Measurements from ENCODE around the gene MOXD1. TPM values are rescaled to one million over a fixed set of nuclear protein-coding genes. Genes with fewer than 3 reads are reported as not detected.

The MOXD1 gene
- total RNA-seq, 2 experiments from 2014 or later: not detected

DNA sequence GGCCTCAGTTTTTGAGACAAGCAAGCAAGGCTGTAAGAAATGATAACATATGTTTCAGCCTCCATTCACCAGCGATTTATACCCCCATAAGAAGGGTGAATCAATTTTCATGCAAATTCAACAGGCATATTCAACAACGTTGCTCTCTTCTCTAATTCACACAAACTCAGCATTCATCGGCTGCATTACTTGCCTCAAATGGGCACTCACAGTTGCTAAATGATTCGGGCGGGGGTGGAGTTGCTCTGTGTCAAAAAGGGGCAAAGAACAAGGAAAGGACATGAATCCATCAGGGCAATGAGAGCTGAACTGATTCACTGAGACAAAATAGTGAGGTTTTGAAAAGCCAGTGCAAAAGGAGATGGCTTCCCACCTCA, 9.0 kb downstream of the MOXD1 start:
- ChIA-PET POLR2A (no interaction called here), CTCF (interaction anchor here (1.7 kb wide), 1 partner anchor 112 kb away, joined by 9 read pairs; no protein-coding TSS in a partner anchor)
- peaks cover 14% of the 10 kb centered on the region for H3K9me3 Mint-ChIP-seq (ENCODE audit: insufficient read depth)
- peaks cover 17% of the 10 kb centered on the region for H3K27me3 Mint-ChIP-seq (ENCODE audit: low read depth)
- H3K4me1 Mint-ChIP-seq (ENCODE audit: low read depth): no peaks in the 10 kb centered on the region
- ATAC-seq: no peak
- H3K27ac Mint-ChIP-seq: no peak overlapping the region
- no peak overlapping the region for H3K4me3 Mint-ChIP-seq
- no peaks in the 10 kb centered on the region for H3K36me3 Mint-ChIP-seq (ENCODE audit: low read depth)
- no peak for DNase-seq

- Mint-ChIP-seq H3K27ac (no peak overlapping the region), H3K36me3 (ENCODE audit: low read depth) (no peaks in the 10 kb centered on the region), H3K4me1 (ENCODE audit: low read depth) (no peaks in the 10 kb centered on the region), H3K4me3 (no peak overlapping the region), H3K27me3 (ENCODE audit: low read depth) (peaks cover 17% of the 10 kb centered on the region), H3K9me3 (ENCODE audit: insufficient read depth) (peaks cover 14% of the 10 kb centered on the region)
- DNase-seq: no peak
- POLR2A ChIA-PET: no interaction called here
- CTCF ChIA-PET: interaction anchor here (1.7 to 2.3 kb wide), 2 partner anchors 112 kb away, joined by 9 to 17 read pairs; no protein-coding TSS in a partner anchor
- ATAC-seq: no peak
Measured at GRCh38 chr6:132391391-132392269, 9.6 kb downstream of the MOXD1 start.

DNA sequence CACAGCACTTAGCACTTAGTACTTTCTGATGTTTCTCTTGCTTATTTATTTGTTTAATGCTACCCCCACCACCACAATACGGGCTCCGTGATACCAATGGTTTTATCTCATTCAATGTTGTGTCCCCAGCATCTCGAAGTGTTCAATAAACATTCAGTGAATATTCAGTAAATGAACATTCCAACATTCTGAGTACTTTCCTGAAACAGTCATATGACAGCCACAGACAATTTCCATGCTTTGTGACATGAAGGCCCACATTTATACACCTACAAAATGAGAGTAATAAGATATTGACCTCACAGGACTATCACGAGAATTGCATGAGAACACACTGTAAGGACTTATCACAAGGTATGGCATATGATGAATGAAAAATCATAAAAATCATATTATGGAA, 10.8 kb downstream of the MOXD1 start:
- ChIA-PET CTCF (interaction anchor here (2.3 kb wide), 1 partner anchor 111 kb away, joined by 17 read pairs; no protein-coding TSS in a partner anchor), POLR2A (no interaction called here)
- Mint-ChIP-seq H3K36me3 (ENCODE audit: low read depth) (no peaks in the 10 kb centered on the region), H3K4me1 (ENCODE audit: low read depth) (no peaks in the 10 kb centered on the region), H3K27ac (no peak overlapping the region), H3K9me3 (ENCODE audit: insufficient read depth) (peaks cover 13% of the 10 kb centered on the region), H3K27me3 (ENCODE audit: low read depth) (peaks cover 11% of the 10 kb centered on the region), H3K4me3 (no peak overlapping the region)
- DNase-seq (no peak), ATAC-seq (no peak)

DNA sequence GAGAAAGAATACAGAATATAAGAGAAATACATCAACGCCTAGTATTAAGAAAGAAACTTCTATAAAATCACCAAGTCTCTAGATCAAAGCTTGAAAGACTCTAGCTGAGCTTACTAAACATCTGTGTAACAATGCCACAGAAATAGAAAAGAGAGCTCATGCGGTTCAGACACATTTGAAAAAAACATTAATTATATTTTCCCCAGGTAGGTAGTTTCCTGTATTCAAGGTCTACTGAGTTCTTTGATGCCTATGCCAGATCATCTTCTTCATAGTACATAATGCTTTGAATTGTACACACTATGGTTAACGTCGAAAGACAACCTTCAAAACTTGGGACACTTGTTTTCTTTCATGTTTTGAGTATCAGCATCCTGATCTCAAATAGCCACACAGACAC, 11.3 kb downstream of the MOXD1 start:
- no peak for ATAC-seq
- H3K4me1 Mint-ChIP-seq (ENCODE audit: low read depth): no peaks in the 10 kb centered on the region
- H3K27me3 Mint-ChIP-seq (ENCODE audit: low read depth): peaks cover 10% of the 10 kb centered on the region
- ChIA-PET POLR2A (no interaction called here), CTCF (interaction anchor here (2.3 kb wide), 1 partner anchor 110 kb away, joined by 17 read pairs; no protein-coding TSS in a partner anchor)
- H3K27ac Mint-ChIP-seq: no peak overlapping the region
- H3K9me3 Mint-ChIP-seq (ENCODE audit: insufficient read depth): peaks cover 8% of the 10 kb centered on the region
- no peak overlapping the region for H3K4me3 Mint-ChIP-seq
- DNase-seq: no peak
- H3K36me3 Mint-ChIP-seq (ENCODE audit: low read depth): no peaks in the 10 kb centered on the region

DNA sequence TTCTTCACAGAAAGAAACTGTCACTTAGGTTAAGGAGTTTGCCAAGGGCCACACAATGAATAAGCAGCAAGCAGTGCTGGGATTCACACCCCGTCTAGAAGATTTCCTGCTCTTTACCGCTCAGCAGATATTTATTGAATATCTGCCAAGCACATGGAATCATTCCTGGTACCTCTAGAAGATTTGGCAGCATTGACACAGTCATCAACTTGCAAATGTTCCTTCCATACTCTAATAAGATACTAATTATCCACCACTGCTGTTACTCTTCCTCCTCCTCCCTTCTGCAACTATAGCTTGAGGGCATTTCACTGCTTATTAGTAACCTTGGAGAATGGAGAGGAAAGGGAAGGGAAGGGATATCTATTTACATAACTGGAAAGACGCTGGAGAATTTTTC, 13.0 kb downstream of the MOXD1 start:
- ChIA-PET CTCF (no interaction called here), POLR2A (no interaction called here)
- ATAC-seq (no peak), DNase-seq (no peak)
- Mint-ChIP-seq H3K4me3 (no peak overlapping the region), H3K36me3 (ENCODE audit: low read depth) (no peaks in the 10 kb centered on the region), H3K27me3 (ENCODE audit: low read depth) (peaks cover 10% of the 10 kb centered on the region), H3K9me3 (ENCODE audit: insufficient read depth) (no peaks in the 10 kb centered on the region), H3K4me1 (ENCODE audit: low read depth) (no peaks in the 10 kb centered on the region), H3K27ac (no peak overlapping the region)

- Mint-ChIP-seq H3K4me3 (no peak overlapping the region), H3K27me3 (ENCODE audit: low read depth) (peaks cover 19% of the 10 kb centered on the region), H3K9me3 (ENCODE audit: insufficient read depth) (no peaks in the 10 kb centered on the region), H3K27ac (no peak overlapping the region), H3K36me3 (ENCODE audit: low read depth) (no peaks in the 10 kb centered on the region), H3K4me1 (ENCODE audit: low read depth) (no peaks in the 10 kb centered on the region)
- ATAC-seq (no peak), DNase-seq (no peak)
- ChIA-PET POLR2A (no interaction called here), CTCF (interaction anchor here (1.6 kb wide), 1 partner anchor 103 kb away, joined by 5 read pairs; no protein-coding TSS in a partner anchor)
Measured at GRCh38 chr6:132382630-132383175, 18.6 kb downstream of the MOXD1 start.

DNA sequence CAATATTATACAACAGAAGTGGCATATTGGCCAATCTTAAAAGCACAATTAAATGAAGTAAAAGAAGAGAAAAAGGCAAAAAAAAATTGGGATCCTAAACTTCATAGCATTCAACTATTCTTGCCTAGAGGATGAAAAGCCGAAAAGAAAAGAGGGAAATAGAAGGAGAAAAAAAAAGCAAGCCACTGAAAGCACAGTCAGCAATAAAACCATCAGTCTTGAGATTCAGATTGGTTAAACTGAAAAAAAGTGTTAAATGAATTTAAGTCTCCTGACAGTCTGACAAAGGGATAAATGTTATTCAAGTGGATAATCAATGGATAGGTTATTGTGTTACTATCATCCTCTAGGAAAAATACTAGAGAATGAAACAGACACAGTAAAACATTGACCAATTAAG, 19.9 kb downstream of the MOXD1 start:
- ChIA-PET POLR2A (no interaction called here), CTCF (no interaction called here)
- H3K4me3 Mint-ChIP-seq: no peak overlapping the region
- no peaks in the 10 kb centered on the region for H3K36me3 Mint-ChIP-seq (ENCODE audit: low read depth)
- ATAC-seq (no peak), DNase-seq (no peak)
- H3K27ac Mint-ChIP-seq: no peak overlapping the region
- peaks cover 19% of the 10 kb centered on the region for H3K27me3 Mint-ChIP-seq (ENCODE audit: low read depth)
- no peaks in the 10 kb centered on the region for H3K4me1 Mint-ChIP-seq (ENCODE audit: low read depth)
- H3K9me3 Mint-ChIP-seq (ENCODE audit: insufficient read depth): no peaks in the 10 kb centered on the region

- POLR2A ChIA-PET: no interaction called here
- no peak overlapping the region for H3K27ac Mint-ChIP-seq
- peaks cover 19% of the 10 kb centered on the region for H3K27me3 Mint-ChIP-seq (ENCODE audit: low read depth)
- no peak for ATAC-seq
- H3K4me3 Mint-ChIP-seq: no peak overlapping the region
- no peaks in the 10 kb centered on the region for H3K36me3 Mint-ChIP-seq (ENCODE audit: low read depth)
- no peaks in the 10 kb centered on the region for H3K9me3 Mint-ChIP-seq (ENCODE audit: insufficient read depth)
- CTCF ChIA-PET: no interaction called here
- no peaks in the 10 kb centered on the region for H3K4me1 Mint-ChIP-seq (ENCODE audit: low read depth)
- DNase-seq: no peak
Measured at GRCh38 chr6:132380358-132381029, 20.8 kb downstream of the MOXD1 start.

- Mint-ChIP-seq H3K36me3 (ENCODE audit: low read depth) (no peaks in the 10 kb centered on the region), H3K27me3 (ENCODE audit: low read depth) (peaks cover 15% of the 10 kb centered on the region), H3K9me3 (ENCODE audit: insufficient read depth) (no peaks in the 10 kb centered on the region), H3K27ac (no peak overlapping the region), H3K4me1 (ENCODE audit: low read depth) (peaks cover 9% of the 10 kb centered on the region), H3K4me3 (no peak overlapping the region)
- ChIA-PET POLR2A (no interaction called here), CTCF (interaction anchor here (2.5 kb wide), 1 partner anchor 90 kb away, joined by 9 read pairs; no protein-coding TSS in a partner anchor)
- no peak for DNase-seq
- ATAC-seq: no peak
Measured at GRCh38 chr6:132369526-132369925, 31.7 kb downstream of the MOXD1 start.

GRCh38 chr6:132368916-132369481, 32.3 kb downstream of the MOXD1 start:
- Mint-ChIP-seq H3K36me3 (ENCODE audit: low read depth) (no peaks in the 10 kb centered on the region), H3K27me3 (ENCODE audit: low read depth) (peaks cover 15% of the 10 kb centered on the region), H3K4me3 (no peak overlapping the region), H3K4me1 (ENCODE audit: low read depth) (peaks cover 9% of the 10 kb centered on the region), H3K9me3 (ENCODE audit: insufficient read depth) (no peaks in the 10 kb centered on the region), H3K27ac (no peak overlapping the region)
- CTCF ChIA-PET: interaction anchor here (2.5 kb wide), 1 partner anchor 89 kb away, joined by 9 read pairs; no protein-coding TSS in a partner anchor
- POLR2A ChIA-PET: no interaction called here
- ATAC-seq: no peak
- DNase-seq: no peak

- ATAC-seq (peak; percentile 61), DNase-seq (peak; percentile 24)
- H3K36me3 Mint-ChIP-seq (ENCODE audit: low read depth): no peaks in the 10 kb centered on the region
- no peak overlapping the region for H3K27ac Mint-ChIP-seq
- ChIA-PET CTCF (interaction anchor here (1.3 to 2.6 kb wide), 2 partner anchors 86 to 119 kb away, joined by 4 to 7 read pairs; no protein-coding TSS in a partner anchor), POLR2A (no interaction called here)
- no peaks in the 10 kb centered on the region for H3K9me3 Mint-ChIP-seq (ENCODE audit: insufficient read depth)
- no peak overlapping the region for H3K4me3 Mint-ChIP-seq
- peaks cover 9% of the 10 kb centered on the region for H3K4me1 Mint-ChIP-seq (ENCODE audit: low read depth)
- peaks cover 17% of the 10 kb centered on the region for H3K27me3 Mint-ChIP-seq (ENCODE audit: low read depth)
Measured at GRCh38 chr6:132365281-132365907, 35.9 kb downstream of the MOXD1 start.

All from activated CD8-positive, alpha-beta T cell treated with anti-CD3 and anti-CD28 coated beads, Interleukin-2, amount 10 ng/mL, durations not matched to agents 7 days and 5 days (primary cell).